Stomach (tissue), 4 donors: Measurements from ENCODE around the gene CNTNAP4.

Experiments
- POLR2A ChIP-seq, 4 donors: fragments of 450-650 bp; IDR thresholded peaks; one replicate each; pipeline ENCODE4 v1.6.1; 2016; ENCODE audit warnings: antibody characterized with exemption in 4 of 4, control low read depth in 2 of 4, mild to moderate bottlenecking in 1 of 4, moderate library complexity in 1 of 4
- POLR2AphosphoS5 ChIP-seq, 3 donors: sonication (generic); formaldehyde crosslinking; IDR thresholded peaks; one replicate each; pipeline ENCODE4 v1.6.1; 2016; ENCODE audit warnings: antibody characterized with exemption in 3 of 3
- TF ChIP-seq, protein P1 (sequence below), 7 experiments: fragments of 450-650 bp in 4 of 7; fragments of 200-600 bp in 3 of 7; sonication (generic) in 3 of 7; IDR thresholded peaks; one replicate each; pipeline ENCODE4 v1.5.1; 2016 to 2019; ENCODE audit warnings: antibody characterized with exemption in 7 of 7, control low read depth in 2 of 7, mild to moderate bottlenecking in 1 of 7

DNA sequence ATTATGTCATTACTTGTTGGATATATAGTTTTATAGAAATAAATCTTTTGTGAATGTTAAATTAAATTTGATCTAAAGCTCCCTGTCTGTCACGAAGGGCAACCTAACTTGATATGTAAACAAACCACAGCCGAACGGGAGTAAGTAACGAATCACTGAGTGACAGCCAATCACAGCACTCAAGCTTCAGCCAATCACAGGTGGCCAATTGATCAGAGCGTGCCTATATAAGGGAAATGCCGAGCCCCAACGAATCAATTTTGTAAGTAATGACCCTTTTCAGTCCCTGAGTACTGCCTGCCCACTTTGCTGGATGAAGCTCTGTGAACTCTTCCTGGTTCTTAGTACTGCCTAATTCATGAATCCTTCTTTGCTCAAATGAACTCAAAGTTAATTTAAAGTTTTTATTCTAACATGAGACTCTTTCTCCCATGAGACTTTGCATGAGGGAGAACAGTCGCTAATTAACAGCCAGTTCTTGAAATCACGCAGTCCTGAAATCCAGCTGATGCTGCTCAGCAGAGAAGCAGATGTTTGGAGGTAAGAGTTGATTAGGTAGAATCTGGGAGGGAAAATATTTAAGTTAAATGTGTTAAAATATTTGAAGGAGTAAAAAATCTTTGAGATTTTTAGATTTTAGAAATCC, 302.2 kb downstream of the CNTNAP4 start:
- TF ChIP-seq POLR2A (IDR thresholded peaks at IDR 0.05) (no peak), POLR2AphosphoS5 (IDR thresholded peaks at IDR 0.05) (no peak)
- TF ChIP-seq, protein P1, sequence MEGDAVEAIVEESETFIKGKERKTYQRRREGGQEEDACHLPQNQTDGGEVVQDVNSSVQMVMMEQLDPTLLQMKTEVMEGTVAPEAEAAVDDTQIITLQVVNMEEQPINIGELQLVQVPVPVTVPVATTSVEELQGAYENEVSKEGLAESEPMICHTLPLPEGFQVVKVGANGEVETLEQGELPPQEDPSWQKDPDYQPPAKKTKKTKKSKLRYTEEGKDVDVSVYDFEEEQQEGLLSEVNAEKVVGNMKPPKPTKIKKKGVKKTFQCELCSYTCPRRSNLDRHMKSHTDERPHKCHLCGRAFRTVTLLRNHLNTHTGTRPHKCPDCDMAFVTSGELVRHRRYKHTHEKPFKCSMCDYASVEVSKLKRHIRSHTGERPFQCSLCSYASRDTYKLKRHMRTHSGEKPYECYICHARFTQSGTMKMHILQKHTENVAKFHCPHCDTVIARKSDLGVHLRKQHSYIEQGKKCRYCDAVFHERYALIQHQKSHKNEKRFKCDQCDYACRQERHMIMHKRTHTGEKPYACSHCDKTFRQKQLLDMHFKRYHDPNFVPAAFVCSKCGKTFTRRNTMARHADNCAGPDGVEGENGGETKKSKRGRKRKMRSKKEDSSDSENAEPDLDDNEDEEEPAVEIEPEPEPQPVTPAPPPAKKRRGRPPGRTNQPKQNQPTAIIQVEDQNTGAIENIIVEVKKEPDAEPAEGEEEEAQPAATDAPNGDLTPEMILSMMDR (IDR thresholded peaks at IDR 0.05), result no peak
